M059J (cell line): ENCODE results near the gene GUCA1A. TPM values are rescaled to one million over a fixed set of nuclear protein-coding genes. Genes with fewer than 3 reads are reported as not detected.

Experiments used
- DNase-seq: peaks from one replicate; pipeline ENCODE4 v3.0.0-alpha.2; 2012; ENCODE audit warnings: low read depth
- total RNA-seq: library from RNA; depleted of rRNA; stranded (reverse); fragments of >200 nt; shearing (Covaris generic); gene quantifications from 2 replicates; pipeline ENCODE4 v1.2.3, GENCODE V29; 2014; rRNA removed

GUCA1A gene
- total RNA-seq, result not detected in 2 replicates

DNA sequence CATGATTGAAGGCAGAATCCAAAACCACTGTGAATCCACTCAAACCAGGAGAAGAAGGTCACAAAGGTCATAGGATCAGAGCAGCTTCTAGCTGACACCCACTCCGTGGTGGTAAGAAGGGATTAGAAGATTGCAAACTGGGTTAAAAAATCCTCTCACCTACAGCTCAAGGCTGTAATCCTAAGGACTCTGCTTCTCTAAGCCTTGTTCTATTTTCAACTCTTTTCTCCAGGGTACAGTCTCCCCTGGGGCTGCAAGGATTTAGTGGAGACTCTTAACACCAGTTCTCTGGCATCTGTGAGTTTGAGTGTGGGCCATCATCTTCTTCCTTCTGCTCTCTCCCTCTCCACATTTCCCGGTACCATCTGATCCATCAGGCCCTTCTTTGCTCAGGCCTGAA lies at the start of gene GUCA1A:
GUCA1A (plus strand) TSS at position 264 of the 400 bp plus-strand sequence. CDS start 250 bp downstream, outside the sequence.
- DNase-seq, result no peak

DNA sequence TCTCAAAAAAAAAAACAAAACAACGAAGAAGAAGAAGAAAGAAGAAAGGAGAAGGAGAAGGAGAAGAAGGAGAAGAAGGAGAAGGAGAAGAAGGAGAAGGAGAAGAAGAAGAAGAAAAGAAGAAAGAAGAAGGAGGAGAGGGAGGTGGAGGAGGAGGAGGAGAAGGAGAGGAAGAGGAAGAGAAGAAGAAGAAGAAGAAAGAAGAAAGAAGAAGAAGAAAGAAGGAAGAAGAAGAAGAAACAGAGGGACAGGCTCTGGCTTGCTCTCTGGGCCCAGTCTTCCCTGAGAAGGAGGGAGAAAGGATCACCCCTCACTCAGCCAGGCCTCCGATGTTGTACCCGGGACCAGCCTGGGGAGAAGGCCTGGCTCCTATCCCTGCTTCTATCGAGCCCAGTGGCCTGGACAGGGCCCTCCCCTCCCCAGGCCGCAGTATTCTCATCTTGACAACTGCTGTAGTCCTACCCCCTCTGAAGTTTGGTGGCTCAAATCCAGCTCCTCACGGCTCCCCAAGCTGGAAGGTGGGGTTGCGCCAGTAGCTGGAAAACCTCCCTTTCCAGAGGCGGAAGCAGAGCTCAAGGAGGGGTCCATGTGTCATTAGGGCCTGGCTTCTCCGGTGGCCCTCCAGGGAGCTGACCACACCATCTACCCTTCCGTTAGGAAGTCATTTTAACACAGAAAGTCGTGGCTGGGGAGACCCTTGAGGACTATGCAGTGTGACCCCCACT lies 49.6 kb upstream of the GUCA1A start:
- no peak for DNase-seq

DNA sequence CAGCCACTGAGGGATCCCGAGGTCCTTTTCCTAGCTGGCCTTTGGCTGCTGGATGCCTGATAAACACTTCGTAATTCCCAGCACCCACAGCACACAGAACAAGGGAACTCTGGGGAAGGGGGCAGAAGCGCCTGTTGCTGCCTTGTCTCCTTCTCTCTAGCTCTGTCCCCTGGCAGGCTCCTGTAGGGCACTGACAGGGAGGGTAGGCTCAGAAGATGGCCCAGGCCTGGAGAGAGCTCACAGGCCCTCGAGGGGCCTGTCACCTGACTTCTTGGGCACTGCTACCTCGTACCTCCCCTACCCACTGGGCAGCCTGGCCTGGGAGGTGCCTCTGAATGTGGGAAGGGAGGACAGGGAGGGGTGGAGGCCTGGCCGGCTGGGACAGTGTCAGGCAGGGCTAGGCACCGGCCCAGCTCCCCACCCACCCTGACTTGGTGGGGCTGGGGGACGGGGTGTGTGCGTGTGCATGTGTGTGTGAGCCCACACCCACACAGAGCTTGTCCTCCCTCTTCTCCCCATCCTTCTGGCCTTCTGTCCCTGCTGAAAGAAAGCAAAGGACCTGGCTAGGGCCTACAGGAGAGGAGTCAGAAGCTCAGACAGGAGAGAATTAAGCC lies 48.8 kb upstream of the GUCA1A start:
- no peak for DNase-seq

DNA sequence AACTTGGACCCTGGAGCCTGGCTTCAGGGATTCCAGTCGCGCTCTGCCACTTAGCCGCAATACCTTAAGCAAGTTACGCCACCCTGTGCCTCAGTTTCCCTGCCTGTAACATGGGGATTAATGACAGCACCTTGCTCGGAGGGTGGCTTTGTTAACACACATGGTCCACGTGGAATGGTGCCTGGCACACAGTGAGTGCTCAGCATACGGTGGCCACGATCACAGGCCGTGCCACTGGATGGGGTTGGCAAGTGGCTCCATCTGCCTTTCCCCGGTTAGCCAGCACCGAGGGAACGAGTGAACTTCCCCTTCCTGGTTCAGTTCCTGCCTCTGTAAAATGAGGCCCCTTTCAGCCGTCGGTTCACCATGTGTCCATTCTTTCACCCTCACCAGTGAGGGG lies 47.9 kb upstream of the GUCA1A start:
- DNase-seq, result no peak

DNA sequence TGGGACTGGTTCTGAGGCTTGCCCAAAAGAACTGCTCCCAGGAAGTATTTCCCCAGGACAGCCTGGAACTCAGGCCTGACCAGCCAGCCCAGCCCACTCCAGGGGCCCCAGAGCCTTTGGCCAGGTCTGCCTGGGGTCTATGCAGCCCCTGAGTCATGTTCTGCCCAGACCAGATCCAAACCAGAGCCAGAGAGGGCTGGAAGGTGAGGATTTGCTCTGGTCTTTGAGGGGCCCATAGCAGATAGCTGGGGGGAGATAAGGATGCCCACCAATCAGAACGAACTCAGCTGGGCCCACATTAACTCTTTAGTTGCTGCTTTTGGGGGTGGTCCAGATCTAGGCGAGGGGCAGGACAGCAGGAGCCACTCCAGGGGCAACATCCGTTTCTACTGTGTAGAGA lies 47.5 kb upstream of the GUCA1A start:
- DNase-seq, result no peak

DNA sequence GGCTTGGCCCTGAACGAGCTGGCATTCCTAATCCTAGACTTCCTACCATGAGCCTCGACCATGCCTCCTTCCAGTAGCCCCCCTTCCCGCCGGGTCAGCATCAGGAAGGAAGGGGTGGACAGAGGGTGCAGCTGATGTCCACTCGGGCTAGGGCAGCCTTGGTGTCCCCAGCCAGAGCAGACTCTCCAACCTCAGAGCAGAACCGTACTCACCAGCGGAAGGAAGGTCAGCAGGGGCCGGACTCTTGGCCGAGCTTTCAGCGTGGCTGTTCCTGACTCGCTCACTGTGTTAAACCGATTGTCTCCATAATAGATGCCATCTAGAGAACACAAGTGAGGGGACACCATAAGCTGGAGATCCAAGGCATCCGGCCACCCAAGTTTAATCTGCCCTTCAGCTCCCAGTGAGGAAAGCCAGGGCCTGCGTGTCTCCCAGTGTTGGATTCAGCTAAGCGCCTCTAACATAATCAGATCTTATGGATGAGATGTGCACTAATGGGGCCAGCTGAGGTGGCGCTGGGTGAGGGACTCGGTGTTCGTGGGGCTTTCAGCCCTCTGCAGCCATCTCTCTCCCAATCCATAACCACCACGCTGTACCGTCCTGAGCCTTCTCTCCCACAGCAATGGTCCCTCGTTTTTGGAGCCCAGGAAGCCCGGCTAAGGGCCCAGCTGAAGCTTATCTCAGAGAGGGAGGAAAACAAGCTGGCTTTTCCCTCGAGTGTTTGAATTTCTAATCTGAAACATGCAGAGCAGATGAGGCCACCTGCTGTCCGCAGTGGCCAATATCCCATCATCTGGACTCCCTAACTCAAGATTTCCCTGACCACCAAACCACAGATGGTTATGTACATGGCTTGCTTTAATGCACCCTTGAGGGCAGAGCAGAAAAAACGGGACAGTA lies 44.5 kb upstream of the GUCA1A start:
- no peak for DNase-seq

DNA sequence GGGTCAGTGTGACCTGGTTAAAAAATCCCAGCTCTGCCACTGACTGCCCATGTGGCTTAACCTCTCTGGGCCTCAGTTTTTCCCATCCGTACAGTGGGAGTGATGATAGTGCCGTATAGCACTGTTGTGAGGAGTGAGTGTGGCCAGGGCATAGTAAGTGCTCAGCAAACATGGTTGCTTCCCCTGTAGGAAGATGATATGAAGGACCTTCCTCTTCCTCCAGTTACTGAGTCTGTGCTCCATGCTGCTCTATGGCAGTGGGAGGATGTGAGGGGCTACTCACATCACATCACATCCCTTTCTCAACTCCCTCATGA lies 43.8 kb upstream of the GUCA1A start:
- no peak for DNase-seq

DNA sequence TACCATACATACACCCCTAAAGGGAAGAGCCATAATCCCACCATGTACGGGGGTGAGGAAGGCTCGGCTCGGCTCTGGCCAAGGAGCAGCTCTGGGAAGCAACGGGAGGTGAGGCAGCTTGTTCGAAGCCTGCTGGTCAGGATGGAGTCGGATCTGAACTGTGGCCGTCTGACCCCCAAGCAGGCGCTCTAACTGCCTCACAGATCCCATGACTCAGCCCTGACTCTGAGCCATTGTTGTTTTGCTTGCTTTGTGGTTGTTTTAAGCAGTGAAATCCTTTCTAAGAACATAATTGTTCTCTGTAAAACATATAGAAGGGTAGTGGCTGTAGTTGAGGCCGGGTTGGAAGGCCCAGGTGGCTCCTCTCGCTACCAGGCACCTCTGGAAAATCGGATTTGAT lies 41.6 kb upstream of the GUCA1A start:
- DNase-seq, result peak; percentile 89

DNA sequence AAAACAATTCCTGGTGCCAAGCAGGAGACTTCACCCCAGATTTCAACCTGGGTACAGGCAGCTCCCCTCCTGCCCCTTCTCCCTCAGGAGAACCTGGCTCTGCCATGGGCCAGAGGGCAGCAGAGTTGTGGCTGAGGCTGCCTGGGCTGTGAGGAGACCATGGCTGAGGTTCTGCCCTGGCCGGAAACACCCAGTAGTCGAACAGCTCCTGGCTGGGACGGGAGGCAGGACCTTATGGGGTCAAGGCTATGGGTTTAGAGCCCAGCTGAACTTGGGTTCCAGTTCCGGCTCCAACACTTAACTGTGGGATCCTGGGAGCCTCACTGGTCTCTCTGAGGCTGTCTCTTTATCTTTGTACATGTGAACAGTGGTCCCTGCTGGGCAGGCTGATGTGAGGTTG lies 39.2 kb upstream of the GUCA1A start:
- no peak for DNase-seq

DNA sequence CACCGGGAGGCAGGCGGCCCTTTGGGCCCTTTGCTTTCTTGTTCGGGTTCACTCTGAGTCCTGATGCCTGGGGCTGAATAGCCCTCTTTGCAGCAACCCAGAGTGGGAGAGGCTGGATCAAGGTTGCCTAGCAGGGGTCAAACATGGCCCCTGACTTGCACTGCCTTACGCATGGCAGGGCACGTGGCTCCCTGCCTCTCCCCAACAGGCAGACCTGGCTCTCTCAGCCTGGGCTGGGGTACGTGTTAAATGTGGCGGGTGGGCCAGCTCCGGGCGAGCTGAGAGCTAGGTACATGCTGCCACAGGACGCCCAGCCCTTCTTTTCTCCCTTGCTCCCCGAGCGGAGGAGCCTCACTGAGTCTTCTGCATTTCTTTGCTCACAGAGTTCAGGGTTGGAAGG lies 38.0 kb upstream of the GUCA1A start:
- DNase-seq, result no peak

DNA sequence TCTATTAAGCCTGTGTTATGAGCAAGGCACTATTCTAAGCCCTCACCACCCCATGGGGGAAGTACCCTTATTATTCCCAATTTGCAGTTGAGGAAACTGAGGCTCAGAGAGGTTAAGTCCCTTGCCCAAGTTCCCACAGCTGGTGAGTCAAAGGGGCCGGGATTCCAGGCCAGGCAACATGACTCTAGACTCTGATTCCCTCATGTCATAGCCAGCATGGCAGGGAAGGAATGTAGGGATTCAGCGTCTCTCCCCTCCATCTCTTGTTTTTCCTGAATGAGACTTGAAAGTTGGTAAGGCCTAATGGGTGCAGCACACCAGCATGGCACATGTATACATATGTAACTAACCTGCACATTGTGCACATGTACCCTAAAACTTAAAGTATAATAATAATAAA lies 37.4 kb upstream of the GUCA1A start:
- no peak for DNase-seq

DNA sequence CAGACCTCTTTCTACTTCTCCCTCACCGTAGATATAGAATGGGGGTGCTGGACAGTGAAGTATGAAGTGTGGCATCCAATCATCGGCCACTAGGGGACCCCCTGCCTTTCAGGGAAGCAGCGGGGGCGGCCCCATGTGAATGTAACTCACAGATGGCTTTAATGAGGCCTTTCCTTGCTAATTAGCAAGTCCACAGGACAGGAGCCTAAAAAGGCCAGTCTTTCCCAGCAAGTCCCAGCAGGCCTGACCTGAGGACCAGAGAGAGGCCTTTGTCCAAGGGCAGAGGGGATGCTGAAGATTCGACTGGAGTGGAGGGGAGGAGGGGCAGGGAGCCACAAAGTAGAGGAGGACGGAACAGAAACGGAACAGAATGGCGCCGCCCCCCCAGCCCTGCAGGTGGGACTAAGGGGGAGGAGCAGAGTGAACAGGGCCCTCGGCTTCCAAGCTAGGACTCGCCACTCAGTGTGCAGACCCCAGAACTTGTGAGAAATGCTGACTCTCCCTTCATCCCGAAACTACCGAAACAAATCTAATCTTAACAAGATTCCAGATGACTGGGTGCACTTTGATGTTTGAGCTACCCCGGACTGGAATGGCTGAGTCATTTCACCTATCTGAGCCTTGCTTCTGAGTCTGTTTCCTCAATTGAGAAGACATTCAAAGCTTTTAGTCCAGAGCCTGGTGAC lies 36.5 kb upstream of the GUCA1A start:
- peak; percentile 91 for DNase-seq

DNA sequence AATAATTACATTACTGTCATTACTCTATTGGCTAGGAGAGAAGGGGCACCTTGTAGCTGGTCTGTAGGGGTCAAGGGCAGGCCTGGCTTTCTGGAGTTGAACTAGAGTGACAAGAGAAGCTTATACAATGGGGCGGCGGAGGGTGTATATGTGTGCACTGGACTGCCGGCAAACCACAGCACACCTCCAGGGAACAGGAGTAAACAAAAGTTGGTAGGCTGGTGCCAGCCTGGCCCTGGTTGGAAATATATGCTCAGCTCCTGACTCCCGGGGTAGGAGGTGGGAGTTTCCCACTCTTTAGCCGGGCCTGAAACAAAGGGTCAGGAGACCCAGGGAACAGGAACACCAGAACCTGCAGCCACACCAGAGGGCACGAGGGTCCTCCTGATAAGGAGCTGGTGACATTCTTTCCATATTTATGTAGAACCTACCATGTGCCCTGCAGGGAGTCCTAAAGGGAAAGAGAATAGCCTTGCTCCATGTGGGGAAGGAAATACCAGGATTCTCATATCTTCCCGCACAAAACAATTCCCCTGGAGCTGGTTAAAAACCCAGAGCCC lies 35.9 kb upstream of the GUCA1A start:
- DNase-seq, result peak; percentile 73

DNA sequence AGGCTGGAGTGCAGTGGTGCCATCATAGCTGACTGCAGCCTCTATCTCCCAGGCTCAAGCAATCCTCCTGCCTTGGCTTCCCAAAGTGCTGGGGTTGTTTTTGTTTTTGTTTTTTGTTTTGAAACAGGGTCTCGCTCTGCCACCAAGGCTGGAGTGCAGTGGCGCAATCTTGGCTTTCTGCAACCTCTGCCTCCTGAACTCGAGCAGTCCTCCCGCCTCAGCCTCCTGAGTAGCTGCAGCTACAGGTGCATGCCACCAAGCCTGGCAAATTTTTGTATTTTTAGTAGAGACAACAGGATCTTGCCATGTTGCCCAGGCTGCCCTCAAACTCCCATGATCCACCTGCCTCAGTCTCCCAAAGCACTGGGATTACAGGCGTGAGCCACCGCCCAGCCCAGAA lies 35.0 kb upstream of the GUCA1A start:
- no peak for DNase-seq

DNA sequence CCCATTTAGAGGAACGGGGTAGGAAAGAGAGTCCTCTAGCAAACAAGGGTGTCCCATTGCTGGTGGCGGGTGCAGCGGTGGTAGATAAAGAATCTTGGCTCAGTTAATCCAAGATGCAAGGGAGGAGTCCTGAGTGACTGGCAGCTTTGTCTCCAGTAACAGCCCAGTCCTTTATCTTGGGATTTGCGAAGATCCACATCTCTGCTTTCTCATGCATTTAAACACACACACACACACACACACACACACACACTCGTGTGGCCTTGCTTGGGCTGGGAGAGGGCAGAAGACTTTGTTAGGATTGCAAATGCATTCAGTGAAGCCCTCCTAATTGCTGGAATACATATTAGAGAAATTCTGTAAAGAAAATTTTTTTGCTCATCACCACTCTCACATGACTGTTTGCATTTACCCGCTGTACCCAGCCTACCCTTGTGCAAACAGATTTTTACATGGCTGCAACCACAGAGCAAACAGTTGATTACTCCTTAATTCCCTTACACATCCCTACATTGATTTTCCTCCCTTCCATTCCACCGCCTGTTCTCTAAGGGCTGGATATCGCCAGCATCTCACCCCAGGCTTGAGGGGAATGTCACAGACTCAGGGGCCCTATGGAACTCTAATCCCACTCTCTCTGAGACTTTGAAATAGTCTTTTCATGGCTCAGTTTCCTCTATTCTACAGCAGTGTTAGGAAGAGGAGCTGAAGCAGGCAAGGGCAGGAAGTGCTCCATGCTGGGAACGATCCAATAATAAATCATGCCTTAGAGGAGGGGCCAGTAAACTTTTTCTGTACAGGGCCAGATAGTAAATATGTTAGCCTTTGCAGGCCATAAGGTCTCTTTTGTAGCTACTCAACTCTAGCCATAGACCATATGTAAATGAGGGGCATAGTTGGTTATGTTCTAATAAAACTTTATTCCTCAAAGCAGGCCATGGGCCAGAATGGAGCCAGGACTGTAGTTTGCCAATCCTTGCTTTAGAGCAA lies 34.2 kb upstream of the GUCA1A start:
- peak; percentile 21 for DNase-seq

DNA sequence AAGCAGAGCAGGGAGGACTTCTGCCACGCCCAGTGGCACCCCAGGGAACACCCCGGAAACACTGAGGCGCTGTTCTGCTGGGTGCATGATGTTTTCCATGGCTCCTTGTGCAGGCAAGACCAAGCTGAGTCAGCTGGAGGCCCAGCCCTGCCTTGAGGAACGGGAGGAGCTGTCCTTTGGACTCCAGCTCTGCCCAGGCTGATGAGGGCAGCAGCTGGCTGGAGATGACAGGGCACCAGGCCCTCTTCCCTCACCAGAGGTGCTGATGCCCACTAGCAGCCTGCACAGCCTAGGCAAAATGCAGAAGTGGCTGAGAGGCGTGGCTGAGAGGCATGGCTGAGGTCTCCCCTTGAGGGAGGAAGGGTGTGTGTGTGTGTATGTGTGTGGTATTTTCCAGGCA lies 33.1 kb upstream of the GUCA1A start:
- peak; percentile 55 for DNase-seq

DNA sequence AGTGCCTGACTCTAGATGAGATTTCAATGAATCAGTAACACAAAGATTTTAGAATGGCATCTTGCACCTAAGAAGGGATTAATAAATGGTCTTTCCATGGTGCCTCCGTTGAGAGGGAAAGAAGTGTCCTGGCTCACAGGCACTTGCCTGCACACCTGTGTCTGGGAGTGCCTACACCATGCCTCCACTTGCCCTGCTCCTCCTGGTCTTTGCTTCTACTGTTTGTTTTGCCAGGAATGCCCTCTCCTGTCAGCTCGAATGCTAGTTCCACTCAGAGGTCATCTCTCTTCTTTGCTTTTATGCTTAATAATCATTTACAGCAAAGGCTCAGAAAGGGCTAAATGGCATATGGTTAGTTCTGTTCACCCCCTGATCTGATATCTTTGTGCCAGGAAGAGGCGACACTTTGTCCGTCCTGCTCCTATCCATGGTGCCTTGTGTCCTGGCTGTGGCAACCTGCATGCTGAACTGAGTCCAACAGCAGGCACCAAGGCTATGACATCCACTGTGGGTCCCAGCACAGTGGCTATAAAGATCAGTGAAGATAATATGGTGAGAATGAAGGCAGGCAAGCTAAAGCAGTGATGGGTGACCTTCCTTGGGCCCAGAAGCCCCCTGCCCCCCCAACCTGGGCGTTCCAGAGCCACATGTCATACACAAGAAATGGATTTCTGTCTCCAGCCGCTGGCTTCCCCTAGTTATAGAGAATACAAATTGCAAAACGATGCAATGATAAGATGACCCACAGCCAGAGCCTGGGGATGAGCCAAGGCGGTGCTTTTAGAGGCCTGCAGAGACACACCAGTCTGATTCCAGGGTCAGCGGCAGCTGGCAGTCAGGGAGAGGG lies 32.2 kb upstream of the GUCA1A start:
- no peak for DNase-seq

DNA sequence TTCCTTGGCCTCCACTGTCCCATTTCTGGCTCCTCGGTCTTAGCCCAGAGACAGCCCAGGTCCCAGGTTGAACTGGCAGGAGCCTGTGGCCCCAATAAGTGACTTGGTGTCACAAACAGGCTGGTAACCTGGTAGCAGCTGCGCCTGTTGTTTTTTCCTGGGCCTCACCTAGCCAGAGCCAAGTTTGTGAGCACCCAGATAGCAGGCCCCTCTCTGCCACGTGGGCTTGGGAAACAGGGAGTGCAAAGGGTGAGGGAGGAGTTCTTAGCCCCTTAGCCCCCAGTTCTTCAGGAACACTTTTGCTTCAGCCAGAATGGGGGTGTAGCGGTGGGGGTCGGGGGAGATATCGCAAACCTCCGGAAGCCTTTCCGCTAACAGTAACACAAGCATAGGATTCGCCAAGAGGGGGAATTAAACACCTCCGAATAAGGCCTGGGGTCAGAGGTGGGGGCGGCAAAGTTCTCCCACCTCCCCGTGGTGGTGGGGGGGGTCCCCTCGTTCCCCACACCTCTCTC lies 31.5 kb upstream of the GUCA1A start:
- DNase-seq, result no peak

DNA sequence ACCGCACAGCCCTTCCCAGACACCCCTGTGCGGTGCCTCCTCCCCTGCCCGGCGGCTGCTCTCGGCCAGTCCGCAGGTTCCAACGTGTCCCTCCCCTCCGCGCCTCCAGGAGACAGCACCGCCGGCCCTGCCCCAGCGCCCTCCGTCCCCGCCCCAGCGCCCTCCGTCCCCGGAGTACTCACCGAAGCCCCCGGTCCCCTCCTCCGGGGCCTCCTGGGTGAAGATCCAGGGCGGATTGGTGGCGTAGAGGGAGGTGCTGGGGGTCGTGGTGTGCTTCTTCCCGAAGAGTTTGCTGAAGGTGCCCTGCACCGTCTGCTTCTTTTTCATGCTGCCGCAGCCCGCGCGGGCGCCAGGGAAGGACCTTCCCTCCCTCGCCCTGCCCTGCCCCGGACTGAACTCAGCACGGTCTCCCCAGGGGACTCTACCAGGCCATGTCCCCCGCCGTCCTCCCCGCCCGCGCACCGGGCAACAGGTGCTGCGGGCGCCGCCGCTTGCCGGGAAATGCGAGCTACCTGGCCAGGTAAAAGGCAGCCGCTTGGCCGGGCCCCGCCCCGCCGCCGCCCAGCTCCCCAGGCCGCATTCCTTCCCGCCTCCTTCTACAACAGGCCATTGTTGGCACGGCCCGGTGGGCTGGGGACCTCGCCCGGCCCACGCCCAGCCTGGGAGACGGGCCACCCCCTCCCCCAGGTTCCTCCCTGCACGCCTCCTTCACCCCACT lies 30.9 kb upstream of the GUCA1A start, which contains the start of gene C6orf132:
C6orf132 (minus strand) TSS at position 503 of the 718 bp plus-strand sequence; CDS start at position 327, 176 bp downstream.
- DNase-seq, result peak; percentile 20
